Measurements from ENCODE around the gene BBOX1.

- TF ChIP-seq POLR2A (IDR thresholded peaks at IDR 0.05) (no peak), EP300 (IDR thresholded peaks at IDR 0.05) (no peak), CTCF (IDR thresholded peaks at IDR 0.05) (no peak)
Measured at GRCh38 chr11:27057091-27057780, 16.6 kb downstream of the BBOX1 start.

Measured in tibial nerve (tissue), 4 donors.